ENCODE data around the gene PTGDS. TPM values are rescaled to one million over a fixed set of nuclear protein-coding genes. Genes with fewer than 3 reads are reported as not detected.
A peak's percentile ranks its signal among the peaks of the same experiment; 100 is the strongest.

Gene PTGDS
- total RNA-seq, 1 donor from 2014 or later, result not detected

GRCh38 chr9:136985853-136986252, 8.5 kb downstream of the PTGDS start:
- no peak for ATAC-seq (ENCODE audit: low read depth)

GRCh38 chr9:136988872-136989271, 11.6 kb downstream of the PTGDS start:
- no peak for TF ChIP-seq CTCF (IDR thresholded peaks at IDR 0.05)
- no peak overlapping the region for H3K4me3 Mint-ChIP-seq
- no peak overlapping the region for H3K27ac Mint-ChIP-seq
- ChIA-PET POLR2A (no interaction called here), CTCF (interaction anchor here (1.3 to 2.4 kb wide), 2 partner anchors 40 to 147 kb away, joined by 4 to 7 read pairs; partner anchors contain the start of gene AJM1)
- intact Hi-C loops (cut with micrococcal nuclease), result no loop called here
- no peaks in the 10 kb centered on the region for H3K9me3 Mint-ChIP-seq
- H3K27me3 Mint-ChIP-seq, result peaks cover 17% of the 10 kb centered on the region
- ATAC-seq (ENCODE audit: low read depth) (no peak), DNase-seq (no peak)
- peaks cover 18% of the 10 kb centered on the region for H3K4me1 Mint-ChIP-seq
- H3K36me3 Mint-ChIP-seq (ENCODE audit: low read depth), result peaks cover 5% of the 10 kb centered on the region

More at GRCh38 chr9:136985853-136986252, 8.5 kb downstream of the PTGDS start:
- intact Hi-C loops (cut with micrococcal nuclease), result no loop called here
- Mint-ChIP-seq H3K4me3 (no peak overlapping the region), H3K27me3 (peaks cover 31% of the 10 kb centered on the region), H3K36me3 (ENCODE audit: low read depth) (no peaks in the 10 kb centered on the region), H3K27ac (no peak overlapping the region), H3K9me3 (no peaks in the 10 kb centered on the region), H3K4me1 (peaks cover 2% of the 10 kb centered on the region)
- ChIA-PET POLR2A (interaction anchor here (1.3 kb wide), 1 partner anchor 10 kb away, joined by 3 read pairs; the partner anchor contains the start of gene CLIC3), CTCF (no interaction called here)
- TF ChIP-seq CTCF (IDR thresholded peaks at IDR 0.05), result no peak
- DNase-seq, result no peak

GRCh38 chr9:136990242-136990911, 13.1 kb downstream of the PTGDS start:
- Mint-ChIP-seq H3K4me1 (peaks cover 20% of the 10 kb centered on the region), H3K27me3 (peaks cover 12% of the 10 kb centered on the region), H3K4me3 (peak overlapping the region; percentile 86), H3K36me3 (ENCODE audit: low read depth) (peaks cover 7% of the 10 kb centered on the region), H3K27ac (peak overlapping the region; percentile 54), H3K9me3 (no peaks in the 10 kb centered on the region)
- CTCF ChIA-PET, result no interaction called here
- no peak for TF ChIP-seq CTCF (IDR thresholded peaks at IDR 0.05)
- no peak for DNase-seq
- POLR2A ChIA-PET, result interaction anchor here (2.7 to 3.1 kb wide), 2 partner anchors 11 to 41 kb away, joined by 15 to 38 read pairs; no protein-coding TSS in a partner anchor
- no peak for ATAC-seq (ENCODE audit: low read depth)
- intact Hi-C loops (cut with micrococcal nuclease), result loop anchor here (5.0 kb wide), 2 partner anchors 183 to 1028 kb away; partner anchors contain the start of genes RABL6 and UBAC1

- no peaks in the 10 kb centered on the region for H3K9me3 Mint-ChIP-seq
- ATAC-seq (ENCODE audit: low read depth) (peak; percentile 91), DNase-seq (peak; percentile 94)
- POLR2A ChIA-PET, result interaction anchor here (0.6 to 3.1 kb wide), 18 partner anchors 9 to 304 kb away, joined by 3 to 38 read pairs (median 6); partner anchors contain the start of genes AJM1, FBXW5, MAN1B1 and RABL6
- TF ChIP-seq CTCF (IDR thresholded peaks at IDR 0.05), result no peak
- H3K4me3 Mint-ChIP-seq, result peak within 1 kb of the TSS; percentile 86
- peaks cover 7% of the 10 kb centered on the region for H3K36me3 Mint-ChIP-seq (ENCODE audit: low read depth)
- intact Hi-C loops (cut with micrococcal nuclease), result loop anchor here (1.0 to 5.0 kb wide), 8 partner anchors 14 to 1030 kb away; partner anchors contain the start of genes ABCA2, FBXW5, PHPT1 and RABL6
- peaks cover 33% of the 10 kb centered on the region for H3K4me1 Mint-ChIP-seq
- H3K27ac Mint-ChIP-seq, result peak within 1 kb of the TSS; percentile 84
- CTCF ChIA-PET, result interaction anchor here (1.0 to 2.4 kb wide), 5 partner anchors 37 to 54 kb away, joined by 3 to 8 read pairs (median 4); partner anchors contain the start of gene FUT7
- peaks cover 6% of the 10 kb centered on the region for H3K27me3 Mint-ChIP-seq
These were observed 14.9 kb downstream of the PTGDS start, which contains the start of gene PAXX for GRCh38 chr9:136991993-136992818. PAXX (plus strand) TSS chr9:136992422; CDS start chr9:136992444, 22 bp downstream.
